Parathyroid adenoma (tissue), 2 donors: Measurements from ENCODE around the gene HPS4.

Experiments
- H2AFZ ChIP-seq: fragments of 300-600 bp; sonication (generic); one replicate; pipeline ENCODE4 v1.7.0; 2017; ENCODE audit warnings: antibody characterized with exemption, mild to moderate bottlenecking
- H3K27ac ChIP-seq: fragments of 300-600 bp; sonication (generic); one replicate; pipeline ENCODE4 v1.7.0; 2017
- H3K27me3 ChIP-seq: fragments of 300-600 bp; sonication (generic); one replicate; pipeline ENCODE4 v1.7.0; 2017; ENCODE audit warnings: low read length; ENCODE audit not compliant: control insufficient read depth, insufficient read depth
- H3K36me3 ChIP-seq: fragments of 300-600 bp; sonication (generic); one replicate; pipeline ENCODE4 v1.7.0; 2017; ENCODE audit warnings: low read length; ENCODE audit not compliant: control insufficient read depth, insufficient read depth
- H3K4me1 ChIP-seq: fragments of 300-600 bp; sonication (generic); one replicate; pipeline ENCODE4 v1.7.0; 2017; ENCODE audit warnings: control low read depth
- H3K4me2 ChIP-seq: fragments of 300-600 bp; sonication (generic); one replicate; pipeline ENCODE4 v1.7.0; 2017; ENCODE audit warnings: low read length
- H3K4me3 ChIP-seq: fragments of 300-600 bp; sonication (generic); one replicate; pipeline ENCODE4 v1.7.0; 2017; ENCODE audit warnings: low read depth, low read length
- H3K79me2 ChIP-seq: fragments of 300-600 bp; sonication (generic); one replicate; pipeline ENCODE4 v1.7.0; 2017; ENCODE audit warnings: control low read depth
- H3K9ac ChIP-seq: fragments of 300-600 bp; sonication (generic); one replicate; pipeline ENCODE4 v1.7.0; 2017; ENCODE audit warnings: mild to moderate bottlenecking
- H3K9me3 ChIP-seq: fragments of 300-600 bp; sonication (generic); one replicate; pipeline ENCODE4 v1.7.0; 2017; ENCODE audit warnings: low read length; ENCODE audit not compliant: control insufficient read depth
- CTCF ChIP-seq: fragments of 300-600 bp; sonication (generic); IDR thresholded peaks from one replicate; pipeline ENCODE4 v1.7.0; 2017; ENCODE audit warnings: antibody characterized with exemption, mild to moderate bottlenecking
- donor health status: primary hyperparathyroidism.

Gene HPS4

GRCh38 chr22:26432619-26433311 is 50.8 kb downstream of the HPS4 start:
- Histone ChIP-seq H3K36me3 (no peaks in the 10 kb centered on the region), H3K9me3 (no peaks in the 10 kb centered on the region), H3K4me2 (no peak overlapping the region), H3K4me3 (no peak overlapping the region), H3K9ac (no peak overlapping the region), H2AFZ (no peak overlapping the region), H3K27me3 (no peaks in the 10 kb centered on the region), H3K27ac (no peak overlapping the region), H3K79me2 (no peaks in the 10 kb centered on the region), H3K4me1 (no peaks in the 10 kb centered on the region)
- no peak for TF ChIP-seq CTCF

- no peaks in the 10 kb centered on the region for H3K36me3 ChIP-seq
- H3K27ac ChIP-seq: no peak overlapping the region
- no peak overlapping the region for H3K4me2 ChIP-seq
- no peaks in the 10 kb centered on the region for H3K4me1 ChIP-seq
- no peaks in the 10 kb centered on the region for H3K79me2 ChIP-seq
- no peak overlapping the region for H2AFZ ChIP-seq
- no peak overlapping the region for H3K9ac ChIP-seq
- no peak for TF ChIP-seq CTCF
- H3K4me3 ChIP-seq: no peak overlapping the region
- no peaks in the 10 kb centered on the region for H3K9me3 ChIP-seq
- no peaks in the 10 kb centered on the region for H3K27me3 ChIP-seq
These were observed 52.2 kb downstream of the HPS4 start for GRCh38 chr22:26431261-26431995.

- H2AFZ ChIP-seq: no peak overlapping the region
- H3K9me3 ChIP-seq: no peaks in the 10 kb centered on the region
- H3K4me2 ChIP-seq: no peak overlapping the region
- no peak overlapping the region for H3K27ac ChIP-seq
- H3K36me3 ChIP-seq: no peaks in the 10 kb centered on the region
- no peak for TF ChIP-seq CTCF
- no peak overlapping the region for H3K9ac ChIP-seq
- H3K27me3 ChIP-seq: no peaks in the 10 kb centered on the region
- H3K79me2 ChIP-seq: no peaks in the 10 kb centered on the region
- no peaks in the 10 kb centered on the region for H3K4me1 ChIP-seq
- no peak overlapping the region for H3K4me3 ChIP-seq
These were observed 53.0 kb downstream of the HPS4 start for GRCh38 chr22:26430600-26430999.

GRCh38 chr22:26429458-26430286 is 53.9 kb downstream of the HPS4 start:
- TF ChIP-seq CTCF: no peak
- Histone ChIP-seq H3K9ac (no peak overlapping the region), H3K36me3 (no peaks in the 10 kb centered on the region), H3K4me3 (no peak overlapping the region), H3K79me2 (no peaks in the 10 kb centered on the region), H3K27ac (no peak overlapping the region), H3K9me3 (no peaks in the 10 kb centered on the region), H3K4me2 (peak overlapping the region; percentile 59), H3K27me3 (no peaks in the 10 kb centered on the region), H2AFZ (peak overlapping the region; percentile 56), H3K4me1 (no peaks in the 10 kb centered on the region)
